ENCODE data around the gene RP2.
A peak's percentile ranks its signal among the peaks of the same experiment; 100 is the strongest.

The RP2 gene

DNA sequence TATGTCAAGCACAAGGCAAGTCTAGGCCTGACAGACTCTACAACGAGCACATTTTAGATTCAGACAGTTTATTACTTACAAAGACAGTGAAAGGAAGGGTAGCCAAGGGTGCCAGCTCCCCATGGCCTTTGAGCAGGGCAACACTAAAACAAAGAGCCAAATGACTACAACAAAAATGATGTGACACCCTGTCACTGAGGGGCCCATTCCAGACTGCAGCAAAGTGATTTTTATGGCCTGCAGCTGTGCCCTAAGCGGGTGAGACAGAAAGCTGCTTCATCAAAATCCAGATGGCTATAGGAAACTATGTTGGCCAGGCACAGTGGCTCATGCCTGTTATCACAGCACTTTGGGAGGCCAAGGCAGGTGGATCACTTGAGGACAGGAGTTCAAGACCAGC, 13.4 kb upstream of the RP2 start:
- H3K4me2 ChIP-seq (ENCODE audit: low read length) = no peak overlapping the region
- no peak overlapping the region for H3K4me3 ChIP-seq (ENCODE audit: low read depth, low read length)
- TF ChIP-seq, protein P1, sequence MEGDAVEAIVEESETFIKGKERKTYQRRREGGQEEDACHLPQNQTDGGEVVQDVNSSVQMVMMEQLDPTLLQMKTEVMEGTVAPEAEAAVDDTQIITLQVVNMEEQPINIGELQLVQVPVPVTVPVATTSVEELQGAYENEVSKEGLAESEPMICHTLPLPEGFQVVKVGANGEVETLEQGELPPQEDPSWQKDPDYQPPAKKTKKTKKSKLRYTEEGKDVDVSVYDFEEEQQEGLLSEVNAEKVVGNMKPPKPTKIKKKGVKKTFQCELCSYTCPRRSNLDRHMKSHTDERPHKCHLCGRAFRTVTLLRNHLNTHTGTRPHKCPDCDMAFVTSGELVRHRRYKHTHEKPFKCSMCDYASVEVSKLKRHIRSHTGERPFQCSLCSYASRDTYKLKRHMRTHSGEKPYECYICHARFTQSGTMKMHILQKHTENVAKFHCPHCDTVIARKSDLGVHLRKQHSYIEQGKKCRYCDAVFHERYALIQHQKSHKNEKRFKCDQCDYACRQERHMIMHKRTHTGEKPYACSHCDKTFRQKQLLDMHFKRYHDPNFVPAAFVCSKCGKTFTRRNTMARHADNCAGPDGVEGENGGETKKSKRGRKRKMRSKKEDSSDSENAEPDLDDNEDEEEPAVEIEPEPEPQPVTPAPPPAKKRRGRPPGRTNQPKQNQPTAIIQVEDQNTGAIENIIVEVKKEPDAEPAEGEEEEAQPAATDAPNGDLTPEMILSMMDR (IDR thresholded peaks at IDR 0.05) = no peak
- no peak overlapping the region for H3K27ac ChIP-seq
- no peaks in the 10 kb centered on the region for H3K4me1 ChIP-seq
- H3K27me3 ChIP-seq (ENCODE audit: control insufficient read depth, insufficient read depth, low read length) = no peaks in the 10 kb centered on the region
- no peak overlapping the region for H2AFZ ChIP-seq
- no peaks in the 10 kb centered on the region for H3K79me2 ChIP-seq
- H3K36me3 ChIP-seq (ENCODE audit: control insufficient read depth, insufficient read depth, low read length) = no peaks in the 10 kb centered on the region
- H3K9me3 ChIP-seq (ENCODE audit: control insufficient read depth, low read length) = no peaks in the 10 kb centered on the region
- H3K9ac ChIP-seq = no peak overlapping the region

DNA sequence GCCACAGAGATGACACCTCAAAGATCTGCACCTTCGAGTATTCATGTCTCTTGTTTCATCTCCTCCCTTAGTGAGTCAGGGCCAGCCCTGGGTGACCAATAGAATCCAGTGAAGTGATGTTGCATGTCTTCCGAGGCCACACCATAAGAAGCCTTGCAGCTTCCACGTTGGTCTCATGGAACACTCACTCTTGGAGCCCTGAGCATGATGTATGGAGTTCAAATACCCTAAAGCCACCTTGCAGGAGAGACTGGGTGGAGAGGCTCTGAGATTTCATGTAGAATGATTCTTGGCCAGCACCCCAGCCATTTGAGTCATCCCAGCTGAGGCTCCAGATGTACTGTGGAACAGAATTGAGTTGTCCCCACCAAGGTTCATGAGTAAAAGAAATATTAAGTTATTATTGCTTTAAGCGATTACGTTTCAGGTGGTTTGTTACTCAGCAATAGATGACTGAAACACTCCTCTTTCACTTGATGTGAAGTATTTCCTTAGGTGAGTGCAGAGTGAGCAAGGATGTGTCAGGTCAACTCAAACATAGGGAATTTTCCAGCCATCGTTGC, 5.0 kb upstream of the RP2 start:
- Histone ChIP-seq H3K9ac (no peak overlapping the region), H3K27me3 (ENCODE audit: control insufficient read depth, insufficient read depth, low read length) (no peaks in the 10 kb centered on the region), H3K4me2 (ENCODE audit: low read length) (no peak overlapping the region), H3K4me3 (ENCODE audit: low read depth, low read length) (no peak overlapping the region), H2AFZ (no peak overlapping the region), H3K4me1 (no peaks in the 10 kb centered on the region), H3K79me2 (no peaks in the 10 kb centered on the region), H3K36me3 (ENCODE audit: control insufficient read depth, insufficient read depth, low read length) (no peaks in the 10 kb centered on the region), H3K27ac (no peak overlapping the region), H3K9me3 (ENCODE audit: control insufficient read depth, low read length) (no peaks in the 10 kb centered on the region)
- TF ChIP-seq, protein P1 (IDR thresholded peaks at IDR 0.05) = no peak

DNA sequence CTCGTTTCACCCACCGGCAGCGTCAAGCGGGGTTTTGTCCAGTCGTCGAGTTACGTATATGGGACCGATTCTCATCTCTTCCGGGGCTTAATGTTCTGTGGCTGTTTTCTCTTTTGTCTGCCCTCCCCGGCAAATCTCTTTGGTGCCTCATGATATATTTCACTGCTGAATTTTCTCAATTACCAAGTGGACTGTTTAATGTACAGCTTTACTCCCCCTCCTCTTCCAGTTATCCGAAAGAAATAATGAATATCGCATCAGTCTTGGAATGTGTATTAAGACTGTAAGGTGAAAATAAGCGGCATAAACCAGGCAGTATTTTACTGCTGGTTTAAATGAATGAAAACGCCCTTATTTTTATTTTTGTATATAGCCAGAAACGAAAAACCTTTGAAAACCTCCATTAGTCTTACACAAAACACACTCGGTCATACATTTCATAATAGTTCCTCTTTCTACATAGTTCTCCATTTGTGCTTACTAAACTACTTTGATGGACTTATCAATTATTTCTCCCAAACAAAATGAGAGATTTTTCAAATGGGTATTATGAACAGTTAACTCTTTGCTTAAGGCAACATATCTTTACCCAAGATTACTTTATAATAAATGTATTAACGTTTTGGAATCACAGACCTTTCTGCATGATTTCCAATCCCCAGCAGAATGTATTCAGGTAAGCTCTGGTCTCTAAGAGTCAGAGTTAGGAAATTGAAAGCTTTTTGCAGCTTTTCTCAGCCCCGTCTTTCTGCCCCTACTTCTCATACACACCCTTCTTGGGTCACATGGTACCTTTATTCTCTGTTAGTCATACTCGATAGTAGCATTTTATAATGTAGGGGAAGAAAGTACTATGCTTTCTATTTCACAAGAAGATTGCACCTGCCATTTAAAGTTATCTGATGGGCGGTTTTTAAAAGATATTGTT, 979 bp downstream of the RP2 start:
- Histone ChIP-seq H3K27ac (peak overlapping the region; percentile 77), H2AFZ (peak overlapping the region; percentile 96), H3K9ac (no peak overlapping the region), H3K27me3 (ENCODE audit: control insufficient read depth, insufficient read depth, low read length) (no peaks in the 10 kb centered on the region), H3K4me3 (ENCODE audit: low read depth, low read length) (peak overlapping the region; percentile 82), H3K9me3 (ENCODE audit: control insufficient read depth, low read length) (no peaks in the 10 kb centered on the region), H3K4me1 (no peaks in the 10 kb centered on the region), H3K36me3 (ENCODE audit: control insufficient read depth, insufficient read depth, low read length) (no peaks in the 10 kb centered on the region), H3K4me2 (ENCODE audit: low read length) (peak overlapping the region; percentile 68), H3K79me2 (peaks cover 5% of the 10 kb centered on the region)
- TF ChIP-seq, protein P1 (IDR thresholded peaks at IDR 0.05) = no peak

DNA sequence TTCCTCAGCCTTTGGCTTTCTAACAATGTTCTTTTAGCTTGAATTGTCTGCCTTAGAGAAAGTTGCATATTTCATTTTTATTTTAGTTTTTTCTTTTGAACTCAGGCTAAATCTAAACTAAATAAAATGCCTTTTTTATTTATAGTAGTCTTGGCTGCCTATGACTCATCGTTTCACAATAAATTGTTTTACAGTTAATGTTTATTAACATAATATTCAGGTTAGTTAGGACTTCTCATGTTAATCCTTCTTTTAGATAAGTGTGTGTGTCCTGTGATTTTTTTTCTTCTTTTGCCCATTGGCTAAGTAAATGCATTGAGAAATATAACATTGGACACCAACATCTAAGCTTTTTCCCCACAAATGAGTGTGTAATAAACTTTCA, 1.6 kb downstream of the RP2 start:
- no peaks in the 10 kb centered on the region for H3K36me3 ChIP-seq (ENCODE audit: control insufficient read depth, insufficient read depth, low read length)
- TF ChIP-seq, protein P1 (IDR thresholded peaks at IDR 0.05) = no peak
- peak overlapping the region; percentile 68 for H3K4me2 ChIP-seq (ENCODE audit: low read length)
- no peaks in the 10 kb centered on the region for H3K4me1 ChIP-seq
- H2AFZ ChIP-seq = no peak overlapping the region
- H3K27ac ChIP-seq = no peak overlapping the region
- no peaks in the 10 kb centered on the region for H3K9me3 ChIP-seq (ENCODE audit: control insufficient read depth, low read length)
- no peaks in the 10 kb centered on the region for H3K27me3 ChIP-seq (ENCODE audit: control insufficient read depth, insufficient read depth, low read length)
- H3K79me2 ChIP-seq = peaks cover 8% of the 10 kb centered on the region
- H3K9ac ChIP-seq = no peak overlapping the region
- peak overlapping the region; percentile 82 for H3K4me3 ChIP-seq (ENCODE audit: low read depth, low read length)
